ENCODE data around the gene CBX7. TPM values are rescaled to one million over a fixed set of nuclear protein-coding genes. Genes with fewer than 3 reads are reported as not detected.

The CBX7 gene
- total RNA-seq, 4 donors from 2014 or later: 38.1 to 126 (median 56.3) TPM

DNA sequence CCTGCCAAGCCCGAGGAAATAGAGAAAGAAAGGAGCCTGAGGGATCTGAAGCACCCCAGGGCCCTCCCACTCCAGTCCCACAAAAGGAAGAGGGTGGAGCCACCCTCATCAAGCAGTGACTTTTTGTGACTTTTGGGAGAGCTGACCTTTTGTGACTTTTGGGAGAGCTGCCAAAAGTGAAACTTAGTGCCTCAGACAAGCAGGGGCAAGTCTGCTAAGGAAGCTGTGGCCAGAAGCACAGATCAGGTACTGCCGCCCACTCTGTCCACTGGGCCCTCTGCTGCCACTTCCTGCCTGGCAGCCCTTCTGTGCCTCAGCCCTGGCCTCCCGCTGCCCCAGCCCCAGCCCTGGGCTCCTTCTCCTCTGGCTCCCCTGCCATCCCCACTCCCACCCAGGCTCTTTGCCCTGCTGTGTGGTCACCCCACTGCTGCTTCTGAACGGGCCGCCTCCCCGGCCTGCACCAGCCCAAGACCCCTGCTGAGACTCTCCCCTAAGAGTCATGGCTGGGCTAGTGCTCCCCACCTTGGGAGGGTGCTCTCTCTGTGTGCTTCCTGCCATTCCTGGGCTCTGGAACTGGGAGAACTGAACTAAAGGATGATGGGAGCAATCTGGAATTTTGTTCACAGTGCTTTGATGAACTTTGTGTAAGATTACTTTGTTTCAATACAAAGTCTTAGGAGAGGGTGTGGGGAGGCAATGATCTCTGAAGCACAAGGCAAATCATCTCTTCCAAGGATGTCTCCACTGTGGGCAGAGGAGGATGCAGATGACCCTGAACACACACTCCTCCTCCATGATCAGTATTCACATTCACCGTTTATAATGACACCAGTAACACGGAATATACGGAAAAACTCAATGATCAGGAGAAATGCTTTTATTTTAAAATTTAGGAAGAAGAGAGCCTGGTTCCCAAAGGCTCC is 55.1 kb downstream of the CBX7 start, which contains the start of gene APOBEC3H:
Gene APOBEC3H, plus strand, starts transcription at position 147 of the 923 bp plus-strand sequence. CDS start 3,035 bp downstream, outside the sequence.
- 63% methylated on average over 9 of the region's 9 CpGs for WGBS
- no peak within 1 kb of the TSS for H3K27ac ChIP-seq
- TF ChIP-seq POLR2A (IDR thresholded peaks at IDR 0.05) (no peak), EP300 (IDR thresholded peaks at IDR 0.05) (no peak), POLR2AphosphoS5 (IDR thresholded peaks at IDR 0.05) (no peak)
- TF ChIP-seq, protein P1, sequence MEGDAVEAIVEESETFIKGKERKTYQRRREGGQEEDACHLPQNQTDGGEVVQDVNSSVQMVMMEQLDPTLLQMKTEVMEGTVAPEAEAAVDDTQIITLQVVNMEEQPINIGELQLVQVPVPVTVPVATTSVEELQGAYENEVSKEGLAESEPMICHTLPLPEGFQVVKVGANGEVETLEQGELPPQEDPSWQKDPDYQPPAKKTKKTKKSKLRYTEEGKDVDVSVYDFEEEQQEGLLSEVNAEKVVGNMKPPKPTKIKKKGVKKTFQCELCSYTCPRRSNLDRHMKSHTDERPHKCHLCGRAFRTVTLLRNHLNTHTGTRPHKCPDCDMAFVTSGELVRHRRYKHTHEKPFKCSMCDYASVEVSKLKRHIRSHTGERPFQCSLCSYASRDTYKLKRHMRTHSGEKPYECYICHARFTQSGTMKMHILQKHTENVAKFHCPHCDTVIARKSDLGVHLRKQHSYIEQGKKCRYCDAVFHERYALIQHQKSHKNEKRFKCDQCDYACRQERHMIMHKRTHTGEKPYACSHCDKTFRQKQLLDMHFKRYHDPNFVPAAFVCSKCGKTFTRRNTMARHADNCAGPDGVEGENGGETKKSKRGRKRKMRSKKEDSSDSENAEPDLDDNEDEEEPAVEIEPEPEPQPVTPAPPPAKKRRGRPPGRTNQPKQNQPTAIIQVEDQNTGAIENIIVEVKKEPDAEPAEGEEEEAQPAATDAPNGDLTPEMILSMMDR (IDR thresholded peaks at IDR 0.05): no peak
- no peaks in the 10 kb centered on the region for H3K27me3 ChIP-seq
- H3K36me3 ChIP-seq: no peaks in the 10 kb centered on the region
- peaks cover 13% of the 10 kb centered on the region for H3K4me1 ChIP-seq
- no peak within 1 kb of the TSS for H3K4me3 ChIP-seq
- H3K9me3 ChIP-seq: no peaks in the 10 kb centered on the region
- DNase-seq (ENCODE audit: low spot score in 2 of 2): no peak

- Histone ChIP-seq H3K9me3 (no peaks in the 10 kb centered on the region), H3K4me1 (peaks cover 13% of the 10 kb centered on the region), H3K27ac (no peak overlapping the region), H3K4me3 (no peak overlapping the region), H3K27me3 (no peaks in the 10 kb centered on the region), H3K36me3 (no peaks in the 10 kb centered on the region)
- TF ChIP-seq POLR2AphosphoS5 (IDR thresholded peaks at IDR 0.05) (no peak), POLR2A (IDR thresholded peaks at IDR 0.05) (no peak), EP300 (IDR thresholded peaks at IDR 0.05) (no peak)
- TF ChIP-seq, protein P1 (IDR thresholded peaks at IDR 0.05): no peak
- DNase-seq (ENCODE audit: low spot score in 2 of 2): no peak
- 92% methylated on average over 3 of the region's 3 CpGs for WGBS
Measured at GRCh38 chr22:39095971-39096370, 56.5 kb downstream of the CBX7 start.

GRCh38 chr22:39094717-39095389 is 57.6 kb downstream of the CBX7 start:
- Histone ChIP-seq H3K4me3 (no peak overlapping the region), H3K27ac (no peak overlapping the region), H3K9me3 (no peaks in the 10 kb centered on the region), H3K4me1 (peaks cover 13% of the 10 kb centered on the region), H3K36me3 (no peaks in the 10 kb centered on the region), H3K27me3 (peaks cover 3% of the 10 kb centered on the region)
- DNase-seq (ENCODE audit: low spot score in 2 of 2): no peak
- WGBS: 92% methylated on average over 12 of the region's 14 CpGs
- TF ChIP-seq POLR2AphosphoS5 (IDR thresholded peaks at IDR 0.05) (no peak), POLR2A (IDR thresholded peaks at IDR 0.05) (no peak), EP300 (IDR thresholded peaks at IDR 0.05) (no peak)
- TF ChIP-seq, protein P1 (IDR thresholded peaks at IDR 0.05): no peak

GRCh38 chr22:39092111-39092862 is 60.2 kb downstream of the CBX7 start:
- no peak overlapping the region for H3K27ac ChIP-seq
- no peak for DNase-seq (ENCODE audit: low spot score in 2 of 2)

More at GRCh38 chr22:39092111-39092862, 60.2 kb downstream of the CBX7 start:
- H3K4me3 ChIP-seq: no peak overlapping the region
- no peaks in the 10 kb centered on the region for H3K9me3 ChIP-seq
- WGBS: 66% methylated on average over 8 of the region's 8 CpGs
- no peaks in the 10 kb centered on the region for H3K36me3 ChIP-seq
- peaks cover 6% of the 10 kb centered on the region for H3K4me1 ChIP-seq
- TF ChIP-seq POLR2A (IDR thresholded peaks at IDR 0.05) (no peak), POLR2AphosphoS5 (IDR thresholded peaks at IDR 0.05) (no peak), EP300 (IDR thresholded peaks at IDR 0.05) (no peak)
- TF ChIP-seq, protein P1 (IDR thresholded peaks at IDR 0.05): no peak
- H3K27me3 ChIP-seq: peaks cover 3% of the 10 kb centered on the region

Measured in suprapubic skin (tissue), 4 donors.